ENCODE measurements around the gene PLXNB3. TPM values are rescaled to one million over a fixed set of nuclear protein-coding genes. Genes with fewer than 3 reads are reported as not detected.
"Not testable (repeated sequence)": the region's sequence is repeated elsewhere in the genome, so short reads cannot be mapped to it uniquely, and the experiment has no call there.

Gene PLXNB3
- total RNA-seq, 3 donors from 2014 or later = 12.3 to 17.9 (median 13.4) TPM

DNA sequence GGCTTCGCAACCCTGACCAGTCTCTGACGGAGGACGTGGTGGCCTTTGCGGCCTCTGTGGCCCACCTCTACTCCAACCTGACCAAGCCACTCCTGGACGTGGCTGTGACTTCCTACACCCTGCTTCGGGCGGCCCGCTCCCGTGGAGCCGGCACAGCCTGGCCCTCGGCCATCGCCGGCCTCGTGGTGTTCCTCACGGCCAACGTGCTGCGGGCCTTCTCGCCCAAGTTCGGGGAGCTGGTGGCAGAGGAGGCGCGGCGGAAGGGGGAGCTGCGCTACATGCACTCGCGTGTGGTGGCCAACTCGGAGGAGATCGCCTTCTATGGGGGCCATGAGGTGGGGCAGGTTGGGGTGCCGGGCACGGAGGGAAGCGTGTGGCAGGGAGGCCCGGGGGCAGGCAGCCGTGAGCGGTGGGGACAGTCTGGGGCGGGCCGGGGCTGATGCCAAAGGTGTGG, 38.2 kb upstream of the PLXNB3 start:
- no peak for DNase-seq (ENCODE audit: low spot score in 2 of 2)

GRCh38 chrX:153726286-153727122, 37.5 kb upstream of the PLXNB3 start:
- Histone ChIP-seq H3K4me1 (peaks cover 0 to 3% of the 10 kb centered on the region in 2 donors), H3K27me3 (peaks cover 0 to 25% of the 10 kb centered on the region in 2 donors), H3K4me3 (peak overlapping the region; percentile 2 to 56 (median 27)), H3K36me3 (no peaks in the 10 kb centered on the region), H3K27ac (peak overlapping the region; percentile 66 to 93), H3K9me3 (no peaks in the 10 kb centered on the region)
- no peak for TF ChIP-seq POLR2A (IDR thresholded peaks at IDR 0.05)
- intact Hi-C loops (cut with DNase I; ENCODE audit: low total_unique reads) = no loop called here
- DNase-seq (ENCODE audit: low spot score in 2 of 2) = no peak

More for the DNA sequence above, 38.2 kb upstream of the PLXNB3 start:
- H3K4me1 ChIP-seq = peaks cover 0 to 3% of the 10 kb centered on the region in 2 donors
- H3K9me3 ChIP-seq = no peaks in the 10 kb centered on the region
- TF ChIP-seq POLR2AphosphoS5 (IDR thresholded peaks at IDR 0.05) (no peak), POLR2A (IDR thresholded peaks at IDR 0.05) (no peak)
- TF ChIP-seq, protein P1, sequence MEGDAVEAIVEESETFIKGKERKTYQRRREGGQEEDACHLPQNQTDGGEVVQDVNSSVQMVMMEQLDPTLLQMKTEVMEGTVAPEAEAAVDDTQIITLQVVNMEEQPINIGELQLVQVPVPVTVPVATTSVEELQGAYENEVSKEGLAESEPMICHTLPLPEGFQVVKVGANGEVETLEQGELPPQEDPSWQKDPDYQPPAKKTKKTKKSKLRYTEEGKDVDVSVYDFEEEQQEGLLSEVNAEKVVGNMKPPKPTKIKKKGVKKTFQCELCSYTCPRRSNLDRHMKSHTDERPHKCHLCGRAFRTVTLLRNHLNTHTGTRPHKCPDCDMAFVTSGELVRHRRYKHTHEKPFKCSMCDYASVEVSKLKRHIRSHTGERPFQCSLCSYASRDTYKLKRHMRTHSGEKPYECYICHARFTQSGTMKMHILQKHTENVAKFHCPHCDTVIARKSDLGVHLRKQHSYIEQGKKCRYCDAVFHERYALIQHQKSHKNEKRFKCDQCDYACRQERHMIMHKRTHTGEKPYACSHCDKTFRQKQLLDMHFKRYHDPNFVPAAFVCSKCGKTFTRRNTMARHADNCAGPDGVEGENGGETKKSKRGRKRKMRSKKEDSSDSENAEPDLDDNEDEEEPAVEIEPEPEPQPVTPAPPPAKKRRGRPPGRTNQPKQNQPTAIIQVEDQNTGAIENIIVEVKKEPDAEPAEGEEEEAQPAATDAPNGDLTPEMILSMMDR (IDR thresholded peaks at IDR 0.05) = no peak
- intact Hi-C loops (cut with DNase I; ENCODE audit: low total_unique reads) = no loop called here
- peaks cover 0 to 26% of the 10 kb centered on the region in 2 donors for H3K27me3 ChIP-seq
- H3K36me3 ChIP-seq = no peaks in the 10 kb centered on the region
- H3K27ac ChIP-seq = peak overlapping the region; percentile 66 to 93
- peak overlapping the region; percentile 2 to 56 (median 27) for H3K4me3 ChIP-seq

DNA sequence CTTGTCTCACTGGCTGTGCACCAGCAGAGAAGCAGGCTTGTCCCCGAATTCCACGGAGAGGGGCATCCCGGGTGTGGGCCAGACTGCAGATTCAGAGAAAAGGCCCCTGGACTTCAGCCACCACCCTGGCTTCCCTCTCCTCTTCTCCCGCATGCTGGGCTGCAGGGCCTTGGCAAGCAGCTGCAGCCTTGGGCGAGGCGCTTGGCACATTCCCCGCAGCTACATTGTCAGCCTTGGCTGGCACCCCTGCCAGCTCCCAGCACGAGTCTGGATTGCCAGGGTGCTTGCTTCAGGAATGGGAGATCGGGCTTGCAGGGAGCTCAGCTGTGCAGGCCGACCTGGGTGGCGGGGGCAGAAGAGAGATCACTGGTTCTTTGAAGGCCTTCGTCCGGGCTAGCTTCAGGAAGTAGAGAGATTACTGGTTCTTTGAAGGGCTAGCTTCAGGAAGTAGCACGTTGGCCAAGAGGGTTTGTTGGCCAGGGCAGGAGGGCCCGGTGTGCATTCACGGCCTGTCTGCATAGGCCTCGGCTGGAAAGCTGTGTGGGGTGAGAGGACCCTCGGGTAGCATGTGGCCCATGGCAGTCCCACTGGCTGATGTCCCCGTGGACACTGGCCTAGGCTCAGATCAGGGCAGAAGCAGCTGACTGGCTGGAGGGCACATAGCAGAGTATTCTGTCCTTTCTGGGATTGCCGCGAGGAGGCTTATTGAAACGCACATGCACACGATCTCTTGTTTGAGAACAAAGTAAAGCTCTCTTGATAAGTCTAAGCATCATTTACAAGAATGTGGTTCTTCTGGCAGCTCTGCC, 36.7 kb upstream of the PLXNB3 start:
- intact Hi-C loops (cut with DNase I; ENCODE audit: low total_unique reads) = no loop called here

GRCh38 chrX:153728095-153728494, 36.0 kb upstream of the PLXNB3 start:
- Histone ChIP-seq H3K9me3 (peaks cover 5% of the 10 kb centered on the region in 2 donors), H3K4me1 (no peaks in the 10 kb centered on the region), H3K36me3 (no peaks in the 10 kb centered on the region), H3K4me3 (no peak overlapping the region), H3K27me3 (peaks cover 0 to 21% of the 10 kb centered on the region in 2 donors), H3K27ac (peak overlapping the region in 1 of 2 donors; percentile 93)
- intact Hi-C loops (cut with DNase I; ENCODE audit: low total_unique reads) = no loop called here
- TF ChIP-seq POLR2AphosphoS5 (IDR thresholded peaks at IDR 0.05) (no peak), POLR2A (IDR thresholded peaks at IDR 0.05) (no peak)
- TF ChIP-seq, protein P1 (IDR thresholded peaks at IDR 0.05) = no peak
- no peak for DNase-seq (ENCODE audit: low spot score in 2 of 2)

More for the DNA sequence above, 36.7 kb upstream of the PLXNB3 start:
- no peak for DNase-seq (ENCODE audit: low spot score in 2 of 2)
- Histone ChIP-seq H3K36me3 (no peaks in the 10 kb centered on the region), H3K27ac (peak overlapping the region; percentile 66 to 93), H3K9me3 (peaks cover 5% of the 10 kb centered on the region in 2 donors), H3K4me1 (peaks cover 0 to 3% of the 10 kb centered on the region in 2 donors), H3K4me3 (peak overlapping the region in 2 of 3 donors; percentile 2 to 56), H3K27me3 (peaks cover 0 to 25% of the 10 kb centered on the region in 2 donors)
- TF ChIP-seq POLR2AphosphoS5 (IDR thresholded peaks at IDR 0.05) (no peak), POLR2A (IDR thresholded peaks at IDR 0.05) (no peak)
- TF ChIP-seq, protein P1 (IDR thresholded peaks at IDR 0.05) = no peak

DNA sequence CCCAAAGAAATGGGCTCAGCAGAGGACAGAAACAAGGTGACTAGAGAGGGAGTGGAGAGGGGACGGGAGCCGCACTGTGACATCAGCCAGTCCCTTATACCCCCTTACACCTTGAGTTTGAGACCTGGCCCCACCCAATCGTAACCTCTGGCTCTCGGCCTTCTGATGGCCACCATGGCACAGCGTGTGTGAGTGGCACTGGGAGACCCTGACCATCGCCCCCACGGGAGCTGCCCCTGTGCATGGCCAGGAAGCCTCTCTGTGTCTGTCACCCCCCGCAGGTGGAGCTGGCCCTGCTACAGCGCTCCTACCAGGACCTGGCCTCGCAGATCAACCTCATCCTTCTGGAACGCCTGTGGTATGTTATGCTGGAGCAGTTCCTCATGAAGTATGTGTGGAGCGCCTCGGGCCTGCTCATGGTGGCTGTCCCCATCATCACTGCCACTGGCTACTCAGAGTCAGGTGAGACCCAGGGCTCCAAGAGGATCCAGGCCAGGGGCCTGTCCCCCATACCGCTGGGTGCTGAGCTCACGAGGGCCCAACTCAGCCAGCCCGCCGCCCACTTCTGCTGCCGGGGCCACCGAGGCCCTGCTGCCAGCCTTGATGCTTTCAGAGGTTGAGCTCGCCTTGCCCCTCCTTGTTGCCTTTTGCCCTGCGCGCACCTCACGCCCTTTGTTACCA, 35.0 kb upstream of the PLXNB3 start:
- DNase-seq (ENCODE audit: low spot score in 2 of 2) = no peak

GRCh38 chrX:153730115-153730514, 33.9 kb upstream of the PLXNB3 start:
- DNase-seq (ENCODE audit: low spot score in 2 of 2); intact Hi-C loops (cut with DNase I; ENCODE audit: low total_unique reads); H3K4me3 ChIP-seq; H3K4me1 ChIP-seq; H3K9me3 ChIP-seq; H3K36me3 ChIP-seq; H3K27ac ChIP-seq: not testable (repeated sequence)
- peaks cover 0 to 21% of the 10 kb centered on the region in 2 donors for H3K27me3 ChIP-seq

More for the DNA sequence above, 35.0 kb upstream of the PLXNB3 start:
- intact Hi-C loops (cut with DNase I; ENCODE audit: low total_unique reads) = no loop called here
- Histone ChIP-seq H3K9me3 (peaks cover 5% of the 10 kb centered on the region in 2 donors), H3K4me1 (no peaks in the 10 kb centered on the region), H3K27ac (no peak overlapping the region), H3K4me3 (no peak overlapping the region), H3K36me3 (no peaks in the 10 kb centered on the region), H3K27me3 (peaks cover 0 to 21% of the 10 kb centered on the region in 2 donors)
- TF ChIP-seq, protein P1 (IDR thresholded peaks at IDR 0.05) = no peak
- TF ChIP-seq POLR2AphosphoS5 (IDR thresholded peaks at IDR 0.05) (no peak), POLR2A (IDR thresholded peaks at IDR 0.05) (no peak)
